H1 (cell line): ENCODE results near the gene IKZF3.

ENCODE experiments used
- CBX5 ChIP-seq: fragments of 300-800, 300-1000 bp; sonication (generic); IDR thresholded peaks from 2 replicates; pipeline ENCODE4 v1.7.1; 2016; ENCODE audit warnings: antibody characterized with exemption, low read length, low read depth
- CHD2 ChIP-seq: IDR thresholded peaks from 2 replicates; pipeline ENCODE4 v1.6.1; 2012; ENCODE audit warnings: low read length, improper control_type of control experiment
- EP300 ChIP-seq, 2 experiments: IDR thresholded peaks; 1 replicate in 1 of 2; 2 replicates in 1 of 2; pipeline ENCODE4 v1.6.1; 2011 to 2012; ENCODE audit warnings: low read depth in 2 of 2, low read length in 2 of 2, mild to moderate bottlenecking in 2 of 2, borderline replicate concordance in 1 of 2, inconsistent platforms in 1 of 2, moderate library complexity in 1 of 2
- PHF8 ChIP-seq: fragments of 200-600 bp; sonication (generic); conservative IDR thresholded peaks from 2 replicates; pipeline ENCODE4 v1.7.1; 2012; ENCODE audit warnings: low read depth, mild to moderate bottlenecking, inconsistent platforms, low read length, moderate library complexity
- POLR2A ChIP-seq, 2 experiments: IDR thresholded peaks; 1 replicate in 1 of 2; 2 replicates in 1 of 2; pipeline ENCODE4 v1.6.1; 2011; ENCODE audit warnings: low read depth in 2 of 2, low read length in 2 of 2, mild to moderate bottlenecking in 2 of 2; ENCODE audit errors: control extremely low read depth in 1 of 2
- SIN3A ChIP-seq, 2 experiments: IDR thresholded peaks in 1 of 2; conservative IDR thresholded peaks in 1 of 2; 2 replicates each; pipeline ENCODE4 v1.6.1; 2011 to 2012; ENCODE audit warnings: low read length in 2 of 2, improper control_type of control experiment in 1 of 2, low read depth in 1 of 2, mild to moderate bottlenecking in 1 of 2
- TBP ChIP-seq: IDR thresholded peaks from 2 replicates; pipeline ENCODE4 v1.6.1; 2011; ENCODE audit warnings: low read depth, low read length, improper control_type of control experiment
- YY1 ChIP-seq: IDR thresholded peaks from 2 replicates; pipeline ENCODE4 v1.6.1; 2011; ENCODE audit warnings: low read depth, mild to moderate bottlenecking, low read length
- TF ChIP-seq, protein P1 (sequence below), 3 experiments: IDR thresholded peaks; 1 replicate in 2 of 3; 2 replicates in 1 of 3; pipeline versions ENCODE4 v1.5.1 to v1.6.1; 2011; ENCODE audit warnings: low read length in 3 of 3, mild to moderate bottlenecking in 3 of 3, inconsistent platforms in 2 of 3, low read depth in 1 of 3, moderate library complexity in 1 of 3; ENCODE audit not compliant: insufficient read depth in 1 of 3; ENCODE audit errors: control extremely low read depth in 1 of 3
- TF ChIP-seq, protein P2 (sequence below): IDR thresholded peaks from 2 replicates; pipeline ENCODE4 v1.6.1; 2011; ENCODE audit warnings: low read length, improper control_type of control experiment

DNA sequence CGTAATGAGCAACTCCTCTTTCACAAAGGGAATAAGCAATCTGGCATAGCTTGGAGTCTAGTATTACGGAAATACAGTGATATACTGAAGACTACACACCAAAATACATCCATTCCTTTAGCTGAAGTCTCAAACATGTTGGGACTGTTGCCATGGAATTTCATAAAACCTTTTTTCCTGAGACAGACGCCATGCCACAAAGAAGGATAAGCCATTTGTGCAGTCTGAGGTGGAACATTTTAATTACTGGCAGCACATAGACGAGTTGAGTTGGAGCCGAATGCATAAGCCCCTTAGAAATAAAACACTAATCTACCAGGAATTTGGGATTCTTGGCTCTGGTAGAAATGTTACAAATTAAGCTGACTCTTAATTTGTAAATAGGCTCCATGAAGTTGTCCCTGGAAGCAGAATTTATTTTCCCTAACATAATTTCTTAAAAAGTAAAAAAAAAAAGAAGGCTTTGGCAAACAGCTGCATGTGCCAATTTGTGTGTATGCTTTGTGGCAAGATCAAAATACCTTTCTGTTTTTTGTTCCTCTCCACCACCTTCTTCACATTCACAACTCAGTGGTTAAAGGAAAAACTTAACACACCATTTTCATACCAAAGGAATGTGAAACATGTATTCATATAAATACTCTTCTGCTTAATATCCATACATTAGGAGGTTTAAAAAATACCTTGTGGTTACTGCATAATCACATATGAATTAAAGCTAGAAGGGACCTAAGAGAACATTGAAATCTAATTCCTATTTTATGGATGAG is 100.9 kb downstream of the IKZF3 start:
- TF ChIP-seq PHF8 (no peak), POLR2A (IDR thresholded peaks at IDR 0.05; ENCODE audit: control extremely low read depth in 1 of 2, low read depth in 2 of 2, low read length in 2 of 2) (no peak), CBX5 (no peak), TBP (no peak), SIN3A (conservative IDR thresholded peaks at IDR 0.05 in 1 of 2, IDR thresholded peaks at IDR 0.05 in 1 of 2; ENCODE audit: low read depth in 1 of 2, low read length in 2 of 2) (no peak), CHD2 (no peak), YY1 (no peak), EP300 (IDR thresholded peaks at IDR 0.05; ENCODE audit: borderline replicate concordance in 1 of 2, low read depth in 2 of 2, low read length in 2 of 2) (no peak)
- TF ChIP-seq, protein P1, sequence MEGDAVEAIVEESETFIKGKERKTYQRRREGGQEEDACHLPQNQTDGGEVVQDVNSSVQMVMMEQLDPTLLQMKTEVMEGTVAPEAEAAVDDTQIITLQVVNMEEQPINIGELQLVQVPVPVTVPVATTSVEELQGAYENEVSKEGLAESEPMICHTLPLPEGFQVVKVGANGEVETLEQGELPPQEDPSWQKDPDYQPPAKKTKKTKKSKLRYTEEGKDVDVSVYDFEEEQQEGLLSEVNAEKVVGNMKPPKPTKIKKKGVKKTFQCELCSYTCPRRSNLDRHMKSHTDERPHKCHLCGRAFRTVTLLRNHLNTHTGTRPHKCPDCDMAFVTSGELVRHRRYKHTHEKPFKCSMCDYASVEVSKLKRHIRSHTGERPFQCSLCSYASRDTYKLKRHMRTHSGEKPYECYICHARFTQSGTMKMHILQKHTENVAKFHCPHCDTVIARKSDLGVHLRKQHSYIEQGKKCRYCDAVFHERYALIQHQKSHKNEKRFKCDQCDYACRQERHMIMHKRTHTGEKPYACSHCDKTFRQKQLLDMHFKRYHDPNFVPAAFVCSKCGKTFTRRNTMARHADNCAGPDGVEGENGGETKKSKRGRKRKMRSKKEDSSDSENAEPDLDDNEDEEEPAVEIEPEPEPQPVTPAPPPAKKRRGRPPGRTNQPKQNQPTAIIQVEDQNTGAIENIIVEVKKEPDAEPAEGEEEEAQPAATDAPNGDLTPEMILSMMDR (IDR thresholded peaks at IDR 0.05; ENCODE audit: control extremely low read depth in 1 of 3, insufficient read depth in 1 of 3, low read depth in 1 of 3, low read length in 3 of 3), result no peak
- TF ChIP-seq, protein P2, sequence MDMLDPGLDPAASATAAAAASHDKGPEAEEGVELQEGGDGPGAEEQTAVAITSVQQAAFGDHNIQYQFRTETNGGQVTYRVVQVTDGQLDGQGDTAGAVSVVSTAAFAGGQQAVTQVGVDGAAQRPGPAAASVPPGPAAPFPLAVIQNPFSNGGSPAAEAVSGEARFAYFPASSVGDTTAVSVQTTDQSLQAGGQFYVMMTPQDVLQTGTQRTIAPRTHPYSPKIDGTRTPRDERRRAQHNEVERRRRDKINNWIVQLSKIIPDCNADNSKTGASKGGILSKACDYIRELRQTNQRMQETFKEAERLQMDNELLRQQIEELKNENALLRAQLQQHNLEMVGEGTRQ, result no peak
